ENCODE data around the gene CCDC71L. TPM values are rescaled to one million over a fixed set of nuclear protein-coding genes. Genes with fewer than 3 reads are reported as not detected.

CCDC71L gene
- total RNA-seq: 23.9 and 24.2 TPM in 2 replicates

DNA sequence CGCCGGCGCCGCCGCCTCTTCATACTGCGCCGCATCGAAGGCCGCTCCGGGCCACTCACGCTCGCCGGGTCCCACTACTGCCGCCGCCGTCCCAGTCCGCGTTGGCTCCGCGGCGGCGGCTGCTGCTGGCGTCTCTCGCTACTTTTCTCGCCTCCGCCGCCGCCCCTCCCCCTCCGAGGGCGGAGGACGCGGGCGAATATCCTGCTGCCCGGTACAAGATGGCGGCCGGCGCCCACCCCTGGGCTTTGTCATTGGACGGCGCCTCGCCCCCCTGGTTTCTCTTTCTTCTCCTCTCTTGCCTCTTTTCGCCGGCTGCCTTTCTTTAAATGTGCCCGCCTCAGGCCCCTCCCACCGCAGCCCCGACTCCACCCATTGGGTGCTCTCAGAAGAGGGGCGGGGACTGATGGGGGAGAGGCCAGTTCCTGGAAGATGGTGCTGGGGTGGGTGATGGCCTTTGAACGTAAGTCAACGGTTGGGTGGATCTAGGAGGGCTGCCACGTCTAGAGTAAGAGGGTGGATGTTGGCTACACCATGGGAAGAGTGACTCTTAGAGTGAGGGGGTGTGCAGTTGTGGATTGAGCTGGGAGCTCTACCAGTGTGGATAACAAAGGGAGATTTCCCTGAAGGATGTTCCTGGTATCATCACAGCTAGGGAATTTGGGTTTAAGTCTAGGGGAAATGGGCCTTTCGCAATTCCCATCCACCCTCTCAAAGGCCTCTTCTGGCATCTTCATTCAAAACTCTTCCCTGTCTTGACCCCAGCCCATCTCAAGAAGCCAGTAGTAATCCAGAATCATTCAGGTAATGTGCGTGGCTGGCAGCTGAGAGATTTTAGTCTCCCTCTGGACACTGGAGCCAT, at the start of gene CCDC71L:
Gene CCDC71L (minus strand): TSS at position 297 of the 859 bp plus-strand sequence. CDS start 262 bp downstream, at position 35.

Other genes starting within 250 kb of the CCDC71L start
- gene PIK3CG, start 204.1 kb upstream of the CCDC71L start, total RNA-seq: 0.12 and 0.26 TPM in 2 replicates